Tibial nerve (tissue), 4 donors: ENCODE results near the gene C6orf58.

Source experiments
- CTCF ChIP-seq, 5 experiments: fragments of 200-600 bp in 3 of 5; fragments of 450-650 bp in 2 of 5; sonication (generic) in 3 of 5; IDR thresholded peaks; one replicate each; pipeline ENCODE4 v1.5.1; 2016 to 2019; ENCODE audit warnings: antibody characterized with exemption in 5 of 5, mild to moderate bottlenecking in 3 of 5, moderate library complexity in 2 of 5
- EP300 ChIP-seq, 2 donors: sonication (generic); formaldehyde crosslinking; IDR thresholded peaks; one replicate each; pipeline ENCODE4 v1.6.1; 2017; ENCODE audit warnings: antibody characterized with exemption in 2 of 2, mild to moderate bottlenecking in 1 of 2

DNA sequence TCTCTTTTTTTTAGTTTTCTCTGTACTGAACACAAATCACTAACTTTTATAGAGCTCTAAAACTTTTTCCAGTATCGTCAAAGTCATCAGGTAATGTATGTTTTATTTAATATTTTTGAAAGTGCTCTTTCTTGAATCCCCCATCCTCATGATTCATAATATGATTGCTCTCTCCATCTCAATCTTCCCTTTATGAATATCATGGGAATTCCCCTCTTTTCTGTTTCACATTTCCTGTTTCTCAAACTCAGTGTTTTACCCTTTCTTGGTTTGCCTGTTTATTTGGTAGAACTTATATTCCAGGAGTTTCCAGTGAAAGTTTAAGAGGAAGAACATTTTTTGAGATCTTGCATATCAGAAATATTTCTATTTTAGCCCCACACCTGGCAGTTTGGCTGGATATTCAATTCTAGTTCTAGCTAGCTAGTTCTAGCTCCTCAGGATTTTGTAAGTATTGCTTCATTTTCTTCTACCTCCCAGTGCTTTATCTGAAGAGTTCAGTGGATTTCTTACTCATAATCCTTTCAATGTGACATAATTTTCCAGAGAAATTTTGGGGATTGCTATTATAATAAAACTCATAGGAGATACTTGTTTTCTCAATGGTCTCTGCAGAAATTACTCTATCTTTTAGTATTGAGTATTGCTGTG is 6.1 kb upstream of the C6orf58 start:
- TF ChIP-seq EP300 (IDR thresholded peaks at IDR 0.05) (no peak), CTCF (IDR thresholded peaks at IDR 0.05) (no peak)
